Measurements from ENCODE around the gene COL6A5. TPM values are rescaled to one million over a fixed set of nuclear protein-coding genes. Genes with fewer than 3 reads are reported as not detected.

Gene COL6A5
- total and polyA plus RNA-seq, 9 donors: 0.04 to 0.07 (median 0.05) TPM; not detected in 6

DNA sequence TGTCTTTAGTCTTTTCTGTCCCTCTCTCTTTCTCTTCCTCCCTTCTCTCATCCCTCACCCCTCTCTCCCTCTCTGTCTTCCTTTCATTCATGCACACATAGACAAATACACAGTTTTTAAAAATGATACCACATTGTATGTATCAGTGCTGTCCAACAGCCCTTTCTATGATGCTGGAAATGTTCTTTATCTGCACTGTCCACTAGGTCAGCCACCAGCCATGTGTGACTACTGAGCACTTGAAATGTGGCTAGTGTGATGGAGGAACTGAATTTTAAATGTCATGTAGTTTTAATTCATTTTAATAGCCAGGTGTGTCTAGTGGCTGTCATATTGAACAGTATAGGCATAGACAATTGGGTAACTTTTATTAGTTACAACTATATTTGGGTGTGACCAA, 34.9 kb downstream of the COL6A5 start:
- Histone ChIP-seq H3K4me3 (no peak overlapping the region), H3K27ac (no peak overlapping the region), H3K36me3 (no peaks in the 10 kb centered on the region), H3K27me3 (no peaks in the 10 kb centered on the region), H3K9me3 (no peaks in the 10 kb centered on the region), H3K4me1 (ENCODE audit: insufficient read depth) (no peaks in the 10 kb centered on the region)
- TF ChIP-seq EP300 (IDR thresholded peaks at IDR 0.05) (no peak), POLR2A (IDR thresholded peaks at IDR 0.05) (no peak), CTCF (IDR thresholded peaks at IDR 0.05) (no peak)
- DNase-seq: no peak
- intact Hi-C loops (cut with DNase I): no loop called here

- 49 to 60% (median 58%) methylated on average over 3 of the region's 3 CpGs for WGBS, 3 donors
- H3K9me3 ChIP-seq: no peaks in the 10 kb centered on the region
- H3K36me3 ChIP-seq: no peaks in the 10 kb centered on the region
- no peak for DNase-seq
- intact Hi-C loops (cut with DNase I): no loop called here
- no peak overlapping the region for H3K4me3 ChIP-seq
- no peaks in the 10 kb centered on the region for H3K4me1 ChIP-seq (ENCODE audit: insufficient read depth)
- H3K27me3 ChIP-seq: no peaks in the 10 kb centered on the region
- no peak overlapping the region for H3K27ac ChIP-seq
- no peak for TF ChIP-seq CTCF (IDR thresholded peaks at IDR 0.05)
- no peak for TF ChIP-seq POLR2A (IDR thresholded peaks at IDR 0.05)
- no peak for TF ChIP-seq EP300 (IDR thresholded peaks at IDR 0.05)
Measured at GRCh38 chr3:130383424-130383823, 38.0 kb downstream of the COL6A5 start.

DNA sequence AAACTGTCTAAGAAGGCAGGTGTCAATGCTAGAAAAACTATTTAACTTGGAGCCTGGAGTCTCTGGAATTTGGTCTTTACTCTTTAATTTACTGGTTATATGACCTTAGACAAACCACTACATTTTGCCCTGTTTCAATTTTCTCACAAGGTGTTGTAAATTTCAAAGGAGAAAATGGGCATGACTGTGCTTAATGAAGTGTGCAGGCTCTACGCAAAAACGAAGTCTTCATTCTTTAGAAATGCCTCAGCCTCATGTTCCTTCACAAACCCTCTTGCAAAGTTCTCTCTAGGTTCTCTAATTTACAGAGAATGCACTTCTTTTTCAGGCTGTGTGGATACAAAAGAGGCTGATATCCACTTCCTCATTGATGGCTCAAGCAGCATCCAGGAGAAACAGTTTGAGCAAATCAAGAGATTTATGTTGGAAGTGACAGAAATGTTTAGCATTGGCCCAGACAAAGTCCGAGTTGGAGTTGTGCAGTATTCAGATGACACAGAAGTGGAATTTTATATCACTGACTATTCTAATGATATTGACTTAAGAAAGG, 39.1 kb downstream of the COL6A5 start:
- 42 to 63% (median 55%) methylated on average over 3 of the region's 3 CpGs for WGBS, 3 donors
- H3K9me3 ChIP-seq: no peaks in the 10 kb centered on the region
- intact Hi-C loops (cut with DNase I): no loop called here
- TF ChIP-seq POLR2A (IDR thresholded peaks at IDR 0.05): no peak
- no peak for TF ChIP-seq CTCF (IDR thresholded peaks at IDR 0.05)
- TF ChIP-seq EP300 (IDR thresholded peaks at IDR 0.05): no peak
- no peak overlapping the region for H3K27ac ChIP-seq
- no peak for DNase-seq
- no peaks in the 10 kb centered on the region for H3K27me3 ChIP-seq
- H3K36me3 ChIP-seq: no peaks in the 10 kb centered on the region
- no peak overlapping the region for H3K4me3 ChIP-seq
- H3K4me1 ChIP-seq (ENCODE audit: insufficient read depth): no peaks in the 10 kb centered on the region

- Histone ChIP-seq H3K9me3 (no peaks in the 10 kb centered on the region), H3K27ac (no peak overlapping the region), H3K4me3 (no peak overlapping the region), H3K36me3 (no peaks in the 10 kb centered on the region), H3K4me1 (ENCODE audit: insufficient read depth) (no peaks in the 10 kb centered on the region), H3K27me3 (no peaks in the 10 kb centered on the region)
- no peak for DNase-seq
- TF ChIP-seq EP300 (IDR thresholded peaks at IDR 0.05): no peak
- TF ChIP-seq CTCF (IDR thresholded peaks at IDR 0.05): no peak
- TF ChIP-seq POLR2A (IDR thresholded peaks at IDR 0.05): no peak
- 67 to 70% (median 69%) methylated on average over 2 of the region's 2 CpGs for WGBS, 3 donors
- intact Hi-C loops (cut with DNase I): no loop called here
Measured at GRCh38 chr3:130386604-130387263, 41.3 kb downstream of the COL6A5 start.

Data from ovary (tissue), 9 donors.